K562 (cell line): Measurements from ENCODE around the gene LIX1L. TPM values are rescaled to one million over a fixed set of nuclear protein-coding genes. Genes with fewer than 3 reads are reported as not detected.

ENCODE experiments used
- ASH1L ChIP-seq: fragments of 450-650 bp; IDR thresholded peaks from 2 replicates; pipeline ENCODE4 v1.6.1; 2018; ENCODE audit warnings: borderline replicate concordance, mild to moderate bottlenecking, low read depth; ENCODE audit not compliant: partially characterized antibody
- BMI1 ChIP-seq: fragments of 150-350 bp; IDR thresholded peaks from 2 replicates; pipeline ENCODE4 v1.6.1; 2014; ENCODE audit warnings: low read length
- CREB1 ChIP-seq, 2 experiments: sonication (generic) in 1 of 2; formaldehyde crosslinking in 1 of 2; IDR thresholded peaks; 2 replicates each; pipeline versions ENCODE4 v1.6.1 to v1.8.0; 2012 to 2022; ENCODE audit warnings: inconsistent platforms in 1 of 2, mild to moderate bottlenecking in 1 of 2, missing genetic modification reagents in 1 of 2, moderate library complexity in 1 of 2
- DACH1 ChIP-seq: fragments of 450-650 bp; IDR thresholded peaks from 2 replicates; pipeline ENCODE4 v1.6.1; 2018; ENCODE audit not compliant: partially characterized antibody
- HDGF ChIP-seq: fragments of 450-650 bp; IDR thresholded peaks from 2 replicates; pipeline ENCODE4 v1.6.1; 2016
- KLF1 ChIP-seq: fragments of 450-650 bp; IDR thresholded peaks from 2 replicates; pipeline ENCODE4 v1.6.1; 2016; ENCODE audit warnings: missing genetic modification characterization, missing compliant biosample characterization
- SOX6 ChIP-seq: fragments of 450-650 bp; IDR thresholded peaks from 2 replicates; pipeline ENCODE4 v1.6.1; 2014; ENCODE audit warnings: mild to moderate bottlenecking
- TBP ChIP-seq: optimal IDR thresholded peaks from 2 replicates; pipeline ENCODE3; 2011; ENCODE audit warnings: low read depth, low read length, improper control_type of control experiment
- TEAD1 ChIP-seq, 2 experiments: fragments of 450-650 bp in 1 of 2; sonication (generic) in 1 of 2; formaldehyde crosslinking; IDR thresholded peaks; 2 replicates each; pipeline versions ENCODE4 v1.4.0 to v1.8.0; 2020 to 2022; ENCODE audit warnings: mild to moderate bottlenecking in 2 of 2, missing genetic modification reagents in 1 of 2
- ZBTB17 ChIP-seq: fragments of 450-650 bp; formaldehyde crosslinking; IDR thresholded peaks from 2 replicates; pipeline ENCODE4 v1.4.0; 2020; ENCODE audit warnings: mild to moderate bottlenecking
- ZNF644 ChIP-seq: fragments of 200-800 bp; sonication (Bioruptor generic); IDR thresholded peaks from 2 replicates; pipeline ENCODE4 v1.6.1; 2016; ENCODE audit warnings: low read depth, missing genetic modification characterization, missing compliant biosample characterization
- ZNF76 ChIP-seq: fragments of 250-450 bp; sonication (Bioruptor Pico); IDR thresholded peaks from 2 replicates; pipeline ENCODE4 v1.4.0; 2020; ENCODE audit warnings: mild to moderate bottlenecking, moderate library complexity, borderline replicate concordance
- polyA plus RNA-seq, 8 experiments: library from polyadenylated mRNA; depleted of rRNA in 4 of 8; stranded (reverse) in 5 of 8; unstranded in 3 of 8; fragments of >200 nt; fragmentation: Nextera tagmentation in 2 of 8; fragmentation: Illumina TruSeq in 1 of 8; extraction: Ambion mirVana in 2 of 8; extraction: Trizol in 1 of 8; gene quantifications; 2 replicates each; pipeline versions ENCODE4 v1.2.1 to v1.2.3, GENCODE V29; 2011 to 2014; ENCODE audit warnings: inconsistent platforms in 1 of 8, missing spikeins in 1 of 8
- total RNA-seq, 7 experiments: library from RNA; depleted of rRNA in 6 of 7; stranded (reverse); fragments of >200 nt in 6 of 7; fragmentation: Illumina TruSeq in 2 of 7; extraction: Trizol in 2 of 7; gene quantifications; 2 replicates each; pipeline versions ENCODE4 v1.2.1 to v1.2.3, GENCODE V29; 2011 to 2021; ENCODE audit warnings: low replicate concordance in 1 of 7
- TF ChIP-seq, protein P1 (sequence below), 2 experiments: IDR thresholded peaks in 1 of 2; conservative IDR thresholded peaks in 1 of 2; 2 replicates each; pipeline ENCODE4 v1.6.1; 2016; ENCODE audit warnings: low read depth in 2 of 2, mild to moderate bottlenecking in 1 of 2, missing compliant biosample characterization in 1 of 2, missing genetic modification characterization in 1 of 2, moderate library complexity in 1 of 2
- TF ChIP-seq, protein P2 (sequence below): fragments of 450-650 bp; IDR thresholded peaks from 2 replicates; pipeline ENCODE4 v1.6.1; 2016; ENCODE audit warnings: borderline replicate concordance
- TF ChIP-seq, protein P3 (sequence below): sonication (generic); formaldehyde crosslinking; IDR thresholded peaks from 2 replicates; pipeline ENCODE4 v1.8.0; 2022; ENCODE audit warnings: mild to moderate bottlenecking, missing genetic modification reagents
- TF ChIP-seq, protein P4 (sequence below): IDR thresholded peaks from 3 replicates; pipeline ENCODE4 v1.6.1; 2011; ENCODE audit warnings: borderline replicate concordance, mild to moderate bottlenecking; ENCODE audit not compliant: insufficient read length, insufficient read depth
- TF ChIP-seq, protein P5 (sequence below), 2 experiments: fragments of 250-450 bp in 1 of 2; fragments of 450-650 bp in 1 of 2; sonication (Bioruptor Pico) in 1 of 2; IDR thresholded peaks; 2 replicates each; pipeline versions ENCODE4 v1.6.1 to v1.8.0; 2016 to 2021; ENCODE audit warnings: mild to moderate bottlenecking in 2 of 2, moderate library complexity in 2 of 2, missing compliant biosample characterization in 1 of 2, missing genetic modification characterization in 1 of 2

The LIX1L gene
- total and polyA plus RNA-seq, 9 of the 15 experiments (the other 6 are each of a cell fraction or from before 2014, with no cell fraction given), result 4.6 to 26.5 (median 12.5) TPM

DNA sequence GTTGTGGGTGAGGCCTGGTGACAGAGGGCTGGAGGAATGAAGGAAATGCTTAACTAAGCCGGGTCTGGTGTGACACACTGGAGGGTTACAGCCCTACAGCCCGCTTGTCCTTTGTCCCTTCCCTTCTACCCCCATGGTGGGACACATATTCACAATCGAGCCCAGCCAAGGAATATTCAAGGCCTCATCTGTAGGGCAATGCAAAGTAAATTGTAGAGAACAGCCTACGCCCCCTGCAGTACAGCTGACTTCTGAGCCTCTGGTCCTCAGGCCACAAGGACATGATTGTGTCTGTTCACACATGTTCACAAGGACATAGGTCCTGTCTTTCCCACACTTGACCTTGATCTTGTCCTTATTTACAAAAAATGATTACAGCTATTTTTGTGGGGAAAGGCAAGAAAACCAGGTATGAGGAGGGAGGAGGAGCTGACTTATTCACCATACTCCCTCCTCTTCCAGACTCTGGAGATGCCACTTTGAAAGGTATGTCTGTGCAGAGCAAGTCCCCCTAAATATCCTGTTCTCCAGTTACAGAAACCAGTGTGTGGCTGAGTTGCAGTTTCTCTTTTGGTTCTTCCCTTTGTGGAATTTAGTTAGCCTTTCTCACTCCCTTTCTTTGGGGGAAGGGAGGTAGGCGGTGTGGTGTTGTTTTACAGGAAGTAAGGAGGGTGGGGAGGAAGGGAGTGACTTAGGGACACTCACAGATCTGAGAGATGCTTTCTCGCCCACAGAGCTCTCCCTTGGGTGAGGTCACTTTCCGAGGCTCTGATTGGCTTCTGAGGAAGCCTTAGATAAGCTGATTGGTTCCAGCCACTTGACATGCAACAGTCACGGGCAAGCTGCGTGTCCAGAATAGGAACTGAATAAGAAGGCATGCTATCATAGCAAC lies 21.3 kb upstream of the LIX1L start (continued):
- TF ChIP-seq, protein P1, sequence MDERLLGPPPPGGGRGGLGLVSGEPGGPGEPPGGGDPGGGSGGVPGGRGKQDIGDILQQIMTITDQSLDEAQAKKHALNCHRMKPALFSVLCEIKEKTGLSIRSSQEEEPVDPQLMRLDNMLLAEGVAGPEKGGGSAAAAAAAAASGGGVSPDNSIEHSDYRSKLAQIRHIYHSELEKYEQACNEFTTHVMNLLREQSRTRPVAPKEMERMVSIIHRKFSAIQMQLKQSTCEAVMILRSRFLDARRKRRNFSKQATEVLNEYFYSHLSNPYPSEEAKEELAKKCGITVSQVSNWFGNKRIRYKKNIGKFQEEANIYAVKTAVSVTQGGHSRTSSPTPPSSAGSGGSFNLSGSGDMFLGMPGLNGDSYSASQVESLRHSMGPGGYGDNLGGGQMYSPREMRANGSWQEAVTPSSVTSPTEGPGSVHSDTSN (CRISPR knock-in tag; IDR thresholded peaks at IDR 0.05; ENCODE audit: low read depth), result no peak
- TF ChIP-seq, protein P1 (tag; conservative IDR thresholded peaks at IDR 0.05; ENCODE audit: low read depth), result 0 out of 2 replicates have a peak, but pooled peaks have one; percentile 5
- TF ChIP-seq ZNF644 (tag), result peak; percentile 40; the same call in 1 of the 2 replicates
- no peak for TF ChIP-seq KLF1 (tag)
- no peak for TF ChIP-seq CREB1 (IDR thresholded peaks at IDR 0.05)
- TF ChIP-seq CREB1 (CRISPR knock-in tag; IDR thresholded peaks at IDR 0.05), result peak; percentile 55; the same call in 1 of the 2 replicates
- TF ChIP-seq BMI1, result no peak
- TF ChIP-seq TBP, result peak; percentile 73
- TF ChIP-seq, protein P2, sequence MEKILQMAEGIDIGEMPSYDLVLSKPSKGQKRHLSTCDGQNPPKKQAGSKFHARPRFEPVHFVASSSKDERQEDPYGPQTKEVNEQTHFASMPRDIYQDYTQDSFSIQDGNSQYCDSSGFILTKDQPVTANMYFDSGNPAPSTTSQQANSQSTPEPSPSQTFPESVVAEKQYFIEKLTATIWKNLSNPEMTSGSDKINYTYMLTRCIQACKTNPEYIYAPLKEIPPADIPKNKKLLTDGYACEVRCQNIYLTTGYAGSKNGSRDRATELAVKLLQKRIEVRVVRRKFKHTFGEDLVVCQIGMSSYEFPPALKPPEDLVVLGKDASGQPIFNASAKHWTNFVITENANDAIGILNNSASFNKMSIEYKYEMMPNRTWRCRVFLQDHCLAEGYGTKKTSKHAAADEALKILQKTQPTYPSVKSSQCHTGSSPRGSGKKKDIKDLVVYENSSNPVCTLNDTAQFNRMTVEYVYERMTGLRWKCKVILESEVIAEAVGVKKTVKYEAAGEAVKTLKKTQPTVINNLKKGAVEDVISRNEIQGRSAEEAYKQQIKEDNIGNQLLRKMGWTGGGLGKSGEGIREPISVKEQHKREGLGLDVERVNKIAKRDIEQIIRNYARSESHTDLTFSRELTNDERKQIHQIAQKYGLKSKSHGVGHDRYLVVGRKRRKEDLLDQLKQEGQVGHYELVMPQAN, result no peak
- TF ChIP-seq, protein P3, sequence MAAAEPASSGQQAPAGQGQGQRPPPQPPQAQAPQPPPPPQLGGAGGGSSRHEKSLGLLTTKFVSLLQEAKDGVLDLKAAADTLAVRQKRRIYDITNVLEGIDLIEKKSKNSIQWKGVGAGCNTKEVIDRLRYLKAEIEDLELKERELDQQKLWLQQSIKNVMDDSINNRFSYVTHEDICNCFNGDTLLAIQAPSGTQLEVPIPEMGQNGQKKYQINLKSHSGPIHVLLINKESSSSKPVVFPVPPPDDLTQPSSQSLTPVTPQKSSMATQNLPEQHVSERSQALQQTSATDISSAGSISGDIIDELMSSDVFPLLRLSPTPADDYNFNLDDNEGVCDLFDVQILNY (CRISPR knock-in tag), result no peak
- peak; percentile 84 for TF ChIP-seq ASH1L
- TF ChIP-seq SOX6, result peak; percentile 78
- peak; percentile 79; the same call in 1 of the 2 replicates for TF ChIP-seq ZBTB17
- TF ChIP-seq, protein P4, sequence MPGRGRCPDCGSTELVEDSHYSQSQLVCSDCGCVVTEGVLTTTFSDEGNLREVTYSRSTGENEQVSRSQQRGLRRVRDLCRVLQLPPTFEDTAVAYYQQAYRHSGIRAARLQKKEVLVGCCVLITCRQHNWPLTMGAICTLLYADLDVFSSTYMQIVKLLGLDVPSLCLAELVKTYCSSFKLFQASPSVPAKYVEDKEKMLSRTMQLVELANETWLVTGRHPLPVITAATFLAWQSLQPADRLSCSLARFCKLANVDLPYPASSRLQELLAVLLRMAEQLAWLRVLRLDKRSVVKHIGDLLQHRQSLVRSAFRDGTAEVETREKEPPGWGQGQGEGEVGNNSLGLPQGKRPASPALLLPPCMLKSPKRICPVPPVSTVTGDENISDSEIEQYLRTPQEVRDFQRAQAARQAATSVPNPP, result no peak
- TF ChIP-seq ZNF76 (CRISPR knock-in tag), result peak; percentile 74; the same call in 1 of the 2 replicates
- TF ChIP-seq, protein P5, sequence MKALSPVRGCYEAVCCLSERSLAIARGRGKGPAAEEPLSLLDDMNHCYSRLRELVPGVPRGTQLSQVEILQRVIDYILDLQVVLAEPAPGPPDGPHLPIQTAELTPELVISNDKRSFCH (CRISPR knock-in tag; IDR thresholded peaks at IDR 0.05), result no peak
- TF ChIP-seq, protein P5 (tag; IDR thresholded peaks at IDR 0.05), result peak; percentile 80
- TF ChIP-seq TEAD1 (CRISPR knock-in tag; IDR thresholded peaks at IDR 0.05), result peak in 1 of 2 experiments; percentile 69; a peak in 1 of 4 replicates
- peak; percentile 57; the same call in 1 of the 2 replicates for TF ChIP-seq HDGF
- TF ChIP-seq DACH1, result peak; percentile 79
